KMS-11 (cell line): ENCODE measurements around the gene ITPR1.

Source experiments
- H2AFZ ChIP-seq: fragments of 200-600 bp; sonication (generic); 2 replicates; pipeline ENCODE4 v1.6.1; 2016; ENCODE audit warnings: antibody characterized with exemption, mixed run types, low read depth
- H3K27ac ChIP-seq: fragments of 200-600 bp; sonication (generic); 2 replicates; pipeline ENCODE4 v1.6.1; 2016; ENCODE audit warnings: mild to moderate bottlenecking, mixed run types
- H3K27me3 ChIP-seq: fragments of 200-600 bp; sonication (generic); 2 replicates; pipeline ENCODE4 v1.6.1; 2017; ENCODE audit warnings: mild to moderate bottlenecking, low read depth, mixed run types, moderate library complexity; ENCODE audit not compliant: insufficient read depth
- H3K36me3 ChIP-seq: fragments of 200-600 bp; sonication (generic); 2 replicates; pipeline ENCODE4 v1.6.1; 2017; ENCODE audit warnings: mild to moderate bottlenecking, mixed run types; ENCODE audit not compliant: insufficient read depth
- H3K4me1 ChIP-seq: fragments of 200-600 bp; sonication (generic); 2 replicates; pipeline ENCODE4 v1.6.1; 2016; ENCODE audit warnings: mild to moderate bottlenecking, low read depth, mixed run types; ENCODE audit not compliant: poor library complexity, severe bottlenecking
- H3K4me2 ChIP-seq: fragments of 200-600 bp; sonication (generic); 2 replicates; pipeline ENCODE4 v1.7.0; 2016; ENCODE audit warnings: mild to moderate bottlenecking, mixed run types
- H3K4me3 ChIP-seq: fragments of 200-600 bp; sonication (generic); IDR thresholded peaks from 2 replicates; pipeline ENCODE4 v1.6.1; 2017; ENCODE audit warnings: low read depth, low read length, mixed read lengths; ENCODE audit not compliant: insufficient read depth
- H3K79me2 ChIP-seq: fragments of 200-600 bp; sonication (generic); 2 replicates; pipeline ENCODE4 v1.6.1; 2016; ENCODE audit warnings: low read depth, mixed run types; ENCODE audit not compliant: insufficient read depth
- H3K9ac ChIP-seq: fragments of 200-600 bp; sonication (generic); 2 replicates; pipeline ENCODE4 v1.6.1; 2016; ENCODE audit warnings: mild to moderate bottlenecking, mixed run types
- H4K20me1 ChIP-seq: fragments of 200-600 bp; sonication (generic); 2 replicates; pipeline ENCODE4 v1.6.1; 2016; ENCODE audit warnings: mild to moderate bottlenecking, mixed run types; ENCODE audit not compliant: insufficient read depth
- CTCF ChIP-seq: fragments of 200-600 bp; sonication (generic); conservative IDR thresholded peaks from 2 replicates; pipeline ENCODE4 v1.6.1; 2017; ENCODE audit warnings: low read depth, mild to moderate bottlenecking, antibody characterized with exemption, low read length, moderate library complexity, mixed read lengths

ITPR1 gene

GRCh38 chr3:4514321-4514720 is 21.2 kb downstream of the ITPR1 start:
- Histone ChIP-seq H3K27ac (no peak overlapping the region), H3K4me2 (no peak overlapping the region), H3K4me3 (no peak overlapping the region), H3K27me3 (no peaks in the 10 kb centered on the region), H2AFZ (no peak overlapping the region), H3K4me1 (peaks cover 6% of the 10 kb centered on the region), H3K9ac (no peak overlapping the region), H3K79me2 (no peaks in the 10 kb centered on the region), H3K36me3 (no peaks in the 10 kb centered on the region), H4K20me1 (no peaks in the 10 kb centered on the region)
- no peak for TF ChIP-seq CTCF

GRCh38 chr3:4514916-4515315 is 21.8 kb downstream of the ITPR1 start:
- Histone ChIP-seq H3K9ac (no peak overlapping the region), H3K79me2 (no peaks in the 10 kb centered on the region)
- no peak for TF ChIP-seq CTCF

DNA sequence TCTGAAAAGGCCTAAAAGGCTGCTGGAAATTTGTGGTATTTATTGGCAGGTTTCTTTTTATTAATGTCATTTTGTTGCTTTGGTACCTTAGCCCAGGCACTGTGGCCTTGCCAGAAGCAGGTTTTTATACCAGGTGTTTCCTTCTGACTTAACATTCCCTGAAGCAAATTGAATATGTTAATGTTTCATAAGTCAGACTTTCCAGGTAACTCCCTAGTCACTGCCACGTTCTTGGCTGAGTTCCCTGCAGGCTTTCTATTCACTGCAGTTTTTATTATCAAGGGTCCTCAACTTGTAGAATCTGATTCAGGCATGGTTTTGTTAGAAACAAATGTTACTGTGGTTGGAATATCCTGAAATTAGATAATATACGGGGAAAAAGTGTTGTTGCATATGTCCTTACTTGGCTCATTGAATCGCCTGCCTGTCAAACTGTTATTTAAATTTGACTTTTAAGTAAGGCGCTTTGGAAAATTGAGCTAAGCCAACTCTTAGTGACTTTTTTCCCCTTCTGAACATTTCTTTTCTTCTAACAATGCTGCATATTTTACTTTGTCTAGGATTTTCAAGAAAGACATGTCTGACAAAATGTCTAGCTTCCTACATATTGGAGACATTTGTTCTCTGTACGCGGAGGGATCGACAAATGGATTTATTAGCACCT is 22.9 kb downstream of the ITPR1 start:
- Histone ChIP-seq H3K9ac (no peak overlapping the region), H3K4me2 (no peak overlapping the region), H3K27me3 (no peaks in the 10 kb centered on the region), H3K27ac (no peak overlapping the region), H4K20me1 (no peaks in the 10 kb centered on the region), H2AFZ (no peak overlapping the region), H3K79me2 (no peaks in the 10 kb centered on the region), H3K4me1 (no peaks in the 10 kb centered on the region), H3K4me3 (no peak overlapping the region), H3K36me3 (no peaks in the 10 kb centered on the region)
- no peak for TF ChIP-seq CTCF

More at GRCh38 chr3:4514916-4515315, 21.8 kb downstream of the ITPR1 start:
- H4K20me1 ChIP-seq: no peaks in the 10 kb centered on the region
- no peak overlapping the region for H3K4me2 ChIP-seq
- H2AFZ ChIP-seq: no peak overlapping the region
- H3K27ac ChIP-seq: no peak overlapping the region
- no peaks in the 10 kb centered on the region for H3K27me3 ChIP-seq
- no peak overlapping the region for H3K4me3 ChIP-seq
- H3K4me1 ChIP-seq: no peaks in the 10 kb centered on the region
- H3K36me3 ChIP-seq: no peaks in the 10 kb centered on the region

- no peaks in the 10 kb centered on the region for H3K4me1 ChIP-seq
- H4K20me1 ChIP-seq: no peaks in the 10 kb centered on the region
- no peak overlapping the region for H3K27ac ChIP-seq
- no peaks in the 10 kb centered on the region for H3K36me3 ChIP-seq
- no peak overlapping the region for H2AFZ ChIP-seq
- H3K9ac ChIP-seq: no peak overlapping the region
- no peak for TF ChIP-seq CTCF
- H3K27me3 ChIP-seq: no peaks in the 10 kb centered on the region
- no peaks in the 10 kb centered on the region for H3K79me2 ChIP-seq
- H3K4me3 ChIP-seq: no peak overlapping the region
- H3K4me2 ChIP-seq: no peak overlapping the region
Observed at GRCh38 chr3:4517093-4517492, 23.9 kb downstream of the ITPR1 start.
